Amniotic stem cell (primary cell): Measurements from ENCODE around the gene TMSB10.
"Not testable (repeated sequence)": the region's sequence is repeated elsewhere in the genome, so short reads cannot be mapped to it uniquely, and the experiment has no call there.

ENCODE experiments used
- DNase-seq: peaks from one replicate; lab custom pipeline; 2025; lab: John Stamatoyannopoulos, UW

The TMSB10 gene

DNA sequence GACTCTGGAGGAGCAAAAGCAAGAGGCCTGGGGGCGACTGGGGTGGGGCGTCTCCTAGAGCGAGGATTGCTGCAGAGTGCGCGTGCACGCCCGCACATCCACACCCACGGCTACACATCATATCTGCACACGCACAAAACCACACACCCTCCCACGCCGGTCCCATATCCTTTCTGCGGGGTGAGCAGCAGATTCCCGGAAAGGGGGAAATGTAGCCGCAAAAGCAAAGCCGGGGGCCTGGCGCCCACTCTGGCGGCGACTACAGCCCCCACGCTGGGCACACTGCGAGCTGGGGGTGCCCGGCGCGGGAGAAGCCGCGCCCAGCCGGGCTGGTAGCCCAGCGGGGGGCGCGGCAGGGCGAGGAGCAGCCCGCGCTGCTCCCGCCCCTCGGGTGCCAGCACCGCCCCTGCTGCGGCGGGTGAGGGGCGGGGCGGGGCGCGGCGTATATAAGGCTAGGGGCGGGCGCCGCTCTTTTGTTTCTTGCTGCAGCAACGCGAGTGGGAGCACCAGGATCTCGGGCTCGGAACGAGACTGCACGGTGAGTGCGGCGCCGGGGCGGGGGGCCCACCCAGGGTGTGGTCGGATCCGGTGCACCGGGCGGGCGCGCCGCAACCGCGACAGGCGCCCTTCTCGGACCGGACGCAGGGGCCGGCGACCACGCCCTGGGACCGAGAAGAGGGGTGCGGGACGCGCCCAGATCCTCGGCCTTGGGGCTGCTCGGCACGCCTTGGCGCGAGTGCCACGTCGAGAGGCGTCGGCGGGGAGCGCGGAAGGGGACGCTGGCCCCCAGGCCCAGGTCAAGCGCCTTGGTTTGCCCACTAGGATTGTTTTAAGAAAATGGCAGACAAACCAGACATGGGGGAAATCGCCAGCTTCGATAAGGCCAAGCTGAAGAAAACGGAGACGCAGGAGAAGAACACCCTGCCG, at the start of gene TMSB10:
Gene TMSB10 (plus strand): TSS at position 476 of the 927 bp plus-strand sequence.
- peak; percentile 67 for DNase-seq

DNA sequence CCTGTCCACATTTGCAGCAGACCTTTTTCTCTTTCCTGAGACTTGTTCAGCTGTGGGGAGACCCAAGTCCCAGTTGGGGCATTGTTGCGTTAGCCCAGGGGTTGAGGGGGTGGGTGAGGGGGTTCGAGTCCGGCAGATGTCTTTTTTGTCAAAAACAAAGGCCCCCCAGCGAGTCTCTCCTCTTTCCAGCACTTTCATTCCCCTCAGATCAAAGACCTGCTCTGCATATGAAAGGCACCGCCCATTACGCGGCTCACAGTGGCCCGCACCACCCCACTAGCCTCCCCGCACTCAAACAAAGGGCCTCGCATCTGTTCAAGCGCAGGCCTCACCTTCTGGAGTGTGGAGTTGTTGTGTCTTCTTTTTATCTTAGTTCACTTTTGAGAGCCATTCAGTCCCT, 49.7 kb upstream of the TMSB10 start:
- no peak for DNase-seq

DNA sequence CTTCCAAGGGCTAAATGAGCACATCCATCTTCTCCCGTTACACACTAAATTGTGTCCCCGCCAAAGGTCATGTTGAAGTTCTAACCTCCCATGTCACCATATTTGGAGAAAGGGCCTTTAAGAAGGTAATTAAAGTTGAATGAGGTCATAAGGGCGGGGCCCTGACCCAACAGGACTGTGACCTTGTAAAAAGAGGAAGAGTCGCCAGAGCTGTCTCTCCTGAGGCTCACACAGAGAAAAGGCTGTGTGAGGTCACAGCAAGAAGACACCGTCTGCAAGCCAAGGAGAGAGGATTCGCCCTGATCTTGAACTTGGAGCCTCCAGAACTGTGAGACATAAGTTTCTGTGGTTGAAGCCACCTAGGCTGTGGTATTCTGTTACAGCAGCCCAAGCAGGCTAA, 48.7 kb upstream of the TMSB10 start:
- no peak for DNase-seq

DNA sequence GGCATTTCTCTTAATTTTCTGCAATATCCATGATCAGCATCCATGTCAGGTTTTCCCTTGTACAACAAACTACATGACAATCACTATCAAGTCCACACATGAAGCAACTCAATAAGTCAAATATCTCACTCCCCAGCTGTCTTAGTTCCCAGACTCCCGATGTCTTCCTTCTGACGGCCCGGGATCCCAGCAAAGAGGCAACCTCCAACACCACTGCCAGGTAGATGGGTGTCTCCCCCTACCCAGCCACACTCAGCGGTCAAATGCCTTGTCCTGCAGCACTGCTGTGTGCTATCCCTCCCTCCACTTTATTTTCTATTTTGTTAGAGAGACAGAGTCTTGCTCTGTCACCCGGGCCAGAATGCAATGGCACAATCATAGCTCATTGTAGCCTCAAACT, 47.9 kb upstream of the TMSB10 start:
- no peak for DNase-seq

DNA sequence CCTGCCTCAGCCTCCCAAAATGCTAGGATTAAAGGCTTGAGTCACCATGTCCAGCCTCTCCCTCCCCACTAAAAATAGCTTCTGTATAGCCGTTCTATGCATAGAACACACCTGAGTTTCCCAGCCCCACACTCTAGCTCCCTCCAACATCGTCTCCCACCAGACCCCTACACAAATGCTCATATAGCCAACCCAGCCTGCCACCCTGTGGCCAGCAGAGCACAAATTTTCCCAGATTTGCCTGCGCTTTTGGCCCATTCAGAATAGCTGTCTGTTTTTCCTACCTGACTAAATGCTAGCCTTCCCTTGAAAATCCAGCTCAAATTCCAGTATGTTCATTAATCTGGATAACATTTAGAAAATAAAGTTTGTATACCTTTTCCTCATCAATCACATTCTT, 47.3 kb upstream of the TMSB10 start:
- no peak for DNase-seq

DNA sequence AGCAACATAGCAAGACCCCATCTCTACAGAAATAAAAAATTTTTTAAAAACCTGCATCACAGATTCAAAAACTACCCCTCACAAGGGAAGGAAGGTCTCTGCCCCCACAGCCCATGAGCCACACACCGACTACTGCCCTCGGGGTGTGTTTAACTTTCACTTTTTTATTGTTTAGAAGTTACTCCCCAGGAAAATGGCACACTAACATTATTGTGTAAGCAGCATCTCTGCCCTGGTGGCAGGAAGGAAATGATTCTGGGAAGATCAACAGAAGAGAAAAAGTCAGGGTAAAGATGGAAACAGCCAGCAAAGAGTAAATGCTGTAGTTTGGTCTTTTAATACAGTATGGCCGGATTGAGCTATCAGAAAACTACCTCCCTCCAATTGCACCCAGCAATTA, 46.5 kb upstream of the TMSB10 start:
- no peak for DNase-seq

DNA sequence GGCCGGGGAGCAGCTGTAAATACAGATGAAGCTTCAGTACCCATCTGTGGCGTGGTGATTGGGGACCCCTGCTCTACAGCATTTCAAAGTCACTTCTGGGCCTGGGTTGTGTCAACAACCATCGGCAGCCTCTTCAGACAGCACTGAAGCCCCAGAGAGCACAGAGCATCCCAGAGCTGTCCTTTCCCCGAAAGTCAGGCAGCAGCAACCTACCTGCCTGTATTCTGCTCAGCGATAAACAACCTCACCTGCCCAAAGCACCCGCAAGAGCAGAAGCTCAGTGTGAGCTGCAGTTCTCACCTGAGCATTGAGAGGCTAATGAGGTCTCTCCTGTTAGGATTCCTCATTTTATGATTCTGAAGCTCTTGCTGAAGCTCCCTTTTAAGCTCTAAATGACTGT, 43.9 kb upstream of the TMSB10 start:
- no peak for DNase-seq

DNA sequence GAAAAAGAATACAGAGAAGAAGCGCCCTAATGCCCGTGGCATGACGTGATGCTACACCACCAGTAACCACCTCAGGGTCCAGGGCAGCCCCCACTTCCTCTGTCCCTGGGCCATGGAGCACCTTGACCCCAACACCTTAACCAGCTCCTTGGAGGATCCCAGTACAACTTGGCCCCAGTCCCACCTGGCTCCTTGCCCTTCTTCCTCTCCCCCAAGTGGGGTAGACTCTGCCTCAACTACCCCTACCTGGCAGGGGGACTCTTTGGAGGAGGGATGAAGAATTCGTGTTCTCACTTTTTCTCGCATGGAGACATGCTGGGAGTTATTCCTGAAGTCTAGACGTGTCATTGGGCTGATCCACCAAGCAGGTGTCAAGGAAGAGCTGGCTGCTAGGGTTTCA, 43.5 kb upstream of the TMSB10 start:
- DNase-seq: no peak

DNA sequence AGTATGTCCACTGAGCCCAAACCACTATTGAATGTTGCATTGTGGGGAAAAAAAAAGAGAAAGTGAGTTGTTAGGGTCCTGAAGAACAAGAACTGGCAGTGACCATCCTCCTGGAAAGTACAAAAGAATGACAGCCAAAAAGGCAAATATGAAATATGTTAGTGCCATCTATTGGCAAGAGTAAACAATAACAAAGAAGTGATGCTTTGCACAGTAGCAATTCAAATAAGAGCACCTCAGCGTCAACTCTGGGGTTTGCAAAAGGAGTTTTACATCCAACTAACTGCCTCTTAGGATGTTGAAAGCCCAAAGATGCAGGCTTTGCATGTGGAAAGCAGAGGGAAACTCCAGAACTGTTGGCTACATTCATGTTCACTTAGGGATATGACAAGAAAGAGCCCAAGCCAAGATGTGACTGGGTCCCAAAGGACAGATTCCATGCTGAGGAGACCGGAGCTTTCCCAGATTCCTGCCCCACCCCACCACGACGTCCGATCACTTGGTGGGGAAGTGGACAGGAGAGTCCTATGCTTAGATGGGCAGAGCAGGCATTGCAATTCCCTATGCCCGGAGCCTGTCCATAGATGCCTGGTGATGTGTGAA, 40.2 kb upstream of the TMSB10 start:
- no peak for DNase-seq

DNA sequence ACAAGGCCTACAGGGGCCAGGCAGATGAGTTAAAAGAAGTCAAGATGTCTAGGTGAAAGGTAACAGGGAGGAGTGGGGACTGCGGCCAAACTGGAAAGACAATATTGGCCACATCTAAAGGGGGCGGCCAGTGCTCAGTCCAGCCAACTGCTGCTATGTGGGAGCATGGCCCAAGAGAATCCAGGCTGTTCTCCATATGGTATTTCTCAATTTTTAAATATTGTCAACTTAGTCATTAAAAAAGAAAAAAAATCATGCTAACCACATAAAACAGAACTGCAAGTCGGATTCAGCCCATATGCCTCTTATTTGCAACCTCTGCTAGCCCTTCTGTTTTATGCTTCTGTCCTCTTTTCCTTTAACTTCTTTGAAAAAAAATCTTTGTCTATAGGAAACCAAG, 39.3 kb upstream of the TMSB10 start:
- DNase-seq: no peak

DNA sequence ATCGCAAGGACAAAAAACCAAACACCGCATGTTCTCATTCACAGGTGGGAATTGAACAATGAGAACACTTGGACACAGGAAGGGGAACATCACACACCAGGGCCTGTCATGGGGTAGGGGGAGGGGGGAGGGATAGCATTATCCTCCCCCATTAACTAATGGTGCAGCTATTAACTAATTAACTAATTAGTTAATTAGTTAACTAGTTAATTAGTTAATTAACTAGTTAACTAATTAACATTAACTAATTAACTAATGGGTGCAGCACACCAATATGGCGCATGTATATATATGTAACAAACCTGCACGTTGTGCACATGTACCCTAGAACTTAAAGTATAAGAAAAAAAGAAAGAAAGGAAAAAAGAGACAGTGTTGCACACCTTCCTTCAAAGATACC, 37.1 kb upstream of the TMSB10 start:
- not testable (repeated sequence) for DNase-seq

DNA sequence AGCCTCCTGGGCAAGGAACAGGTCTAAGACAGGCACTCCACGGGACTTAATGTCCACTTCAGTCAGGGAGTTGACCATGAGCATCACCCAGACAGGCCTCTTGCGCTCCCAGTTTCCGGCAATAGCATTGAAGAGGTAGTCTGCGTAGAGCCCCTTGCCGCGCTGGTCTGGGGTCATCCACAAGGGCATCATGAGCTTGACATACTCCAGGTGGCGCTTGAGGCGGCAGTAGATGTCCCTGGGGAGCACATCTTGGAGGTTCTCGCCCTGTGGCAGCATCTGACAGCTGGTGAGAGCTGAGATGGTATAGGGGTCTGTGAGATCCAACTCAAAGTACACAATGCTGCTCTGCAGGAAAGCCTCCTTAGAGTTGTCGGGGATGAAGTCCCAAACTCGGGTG, 35.1 kb upstream of the TMSB10 start:
- no peak for DNase-seq

DNA sequence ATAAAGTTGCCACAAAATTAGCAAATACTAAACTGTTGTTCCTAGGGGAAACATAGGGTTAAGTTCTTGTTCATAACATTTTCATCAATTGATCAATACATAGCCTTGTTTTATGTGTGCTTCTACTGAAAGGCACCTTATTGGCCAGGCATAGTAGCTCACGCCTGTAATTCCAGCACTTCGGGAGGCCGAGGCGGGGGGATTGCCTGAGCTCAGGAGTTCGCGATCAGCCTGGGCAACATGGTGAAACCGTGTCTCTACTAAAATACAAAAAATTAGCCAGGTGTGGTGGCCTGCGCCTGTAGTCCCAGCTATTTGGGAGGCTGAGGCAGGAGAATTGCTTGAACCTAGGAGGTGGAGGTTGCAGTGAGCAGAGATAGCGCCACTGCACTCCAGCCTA, 32.8 kb upstream of the TMSB10 start:
- not testable (repeated sequence) for DNase-seq

DNA sequence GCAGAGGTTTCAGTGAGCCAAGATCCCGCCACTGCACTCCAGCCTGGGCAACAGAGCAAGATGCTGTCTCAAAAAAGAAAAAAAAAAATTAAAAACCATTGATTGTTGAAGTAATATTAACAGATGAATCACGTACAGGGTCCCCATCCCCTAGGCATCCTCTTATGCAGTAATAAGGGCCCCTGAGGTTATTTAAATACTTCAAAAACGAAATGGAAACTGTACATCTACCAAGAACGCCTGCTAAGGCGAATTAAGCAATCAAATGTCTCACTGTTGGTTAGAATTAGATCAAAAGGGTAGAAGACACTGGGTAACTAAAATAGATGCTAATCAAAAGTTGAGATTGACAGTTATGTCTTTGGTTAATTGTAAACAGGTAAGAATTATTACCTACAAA, 32.1 kb upstream of the TMSB10 start:
- no peak for DNase-seq

DNA sequence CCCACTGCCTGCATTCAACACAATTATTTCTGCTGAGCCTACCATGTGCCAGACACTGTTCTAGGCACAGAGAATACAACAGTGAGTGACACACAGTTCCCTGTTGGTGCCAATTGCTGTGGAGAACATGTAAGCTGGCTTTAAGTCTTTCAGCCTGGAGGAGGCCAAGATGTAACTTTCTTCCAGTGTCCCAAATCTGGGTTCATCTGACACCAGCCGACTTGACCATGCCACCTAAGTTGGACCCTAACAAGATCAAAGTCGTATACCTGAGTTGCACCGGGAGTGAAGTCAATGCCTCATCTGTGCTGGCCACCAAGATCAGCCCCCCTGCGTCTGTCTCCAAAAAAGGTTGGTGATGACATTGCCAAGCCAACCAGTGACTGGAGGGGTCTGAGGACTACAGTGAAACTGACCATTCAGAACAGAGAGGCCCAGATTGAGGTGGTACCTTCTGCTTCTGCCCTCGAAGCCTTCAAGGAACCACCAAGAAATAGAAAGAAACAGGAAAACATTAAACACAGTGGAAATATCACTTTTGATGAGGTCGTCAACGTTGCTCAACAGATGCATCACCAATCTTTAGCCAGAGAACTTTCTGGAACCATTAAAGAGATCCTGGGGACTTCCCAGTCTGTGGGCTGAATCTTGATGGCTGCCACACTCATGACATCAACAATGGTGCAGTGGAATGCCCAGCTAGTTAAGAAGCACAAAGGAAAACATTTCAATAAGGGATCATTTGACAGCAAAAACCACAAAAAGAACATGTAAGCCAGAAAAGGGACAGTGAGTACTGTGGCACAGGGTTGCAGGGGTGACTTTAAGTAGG, 30.9 kb upstream of the TMSB10 start:
- DNase-seq: no peak

DNA sequence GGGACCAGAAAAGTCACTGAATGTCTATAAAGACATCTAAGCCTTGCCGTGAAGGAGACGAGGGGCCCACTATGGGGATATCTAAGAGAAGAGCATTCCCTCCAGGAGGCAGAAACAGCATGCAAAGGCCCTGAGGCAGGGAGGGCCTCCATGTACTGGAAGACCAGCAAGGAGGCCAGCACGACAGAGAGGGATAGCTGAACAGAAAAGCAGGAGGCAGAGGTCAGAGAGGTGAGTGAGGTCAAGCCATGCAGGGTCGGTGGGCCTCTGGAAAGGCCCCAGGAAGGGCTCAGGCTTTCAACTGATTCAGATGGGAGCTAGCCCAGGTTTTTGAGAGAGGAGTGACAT, 30.3 kb upstream of the TMSB10 start:
- no peak for DNase-seq

DNA sequence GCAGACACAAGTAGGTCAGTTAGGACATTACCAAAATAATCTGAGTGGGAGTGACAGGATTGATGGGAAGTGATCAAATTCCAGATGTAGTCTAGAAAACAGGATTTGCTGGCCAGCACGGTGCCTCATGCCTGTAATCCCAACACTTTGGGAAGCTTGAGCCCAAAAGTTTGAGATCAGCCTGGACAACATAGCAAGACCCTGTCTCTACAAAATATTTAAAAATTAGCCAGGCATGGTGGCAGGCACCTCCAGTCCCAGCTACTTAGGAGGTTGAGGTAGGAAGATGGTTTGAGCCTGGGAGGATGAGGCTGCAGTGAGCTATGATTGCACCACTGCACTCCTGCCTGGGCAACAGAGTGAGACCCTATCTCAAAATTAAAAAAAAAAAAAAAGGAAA, 29.8 kb upstream of the TMSB10 start:
- DNase-seq: not testable (repeated sequence)

DNA sequence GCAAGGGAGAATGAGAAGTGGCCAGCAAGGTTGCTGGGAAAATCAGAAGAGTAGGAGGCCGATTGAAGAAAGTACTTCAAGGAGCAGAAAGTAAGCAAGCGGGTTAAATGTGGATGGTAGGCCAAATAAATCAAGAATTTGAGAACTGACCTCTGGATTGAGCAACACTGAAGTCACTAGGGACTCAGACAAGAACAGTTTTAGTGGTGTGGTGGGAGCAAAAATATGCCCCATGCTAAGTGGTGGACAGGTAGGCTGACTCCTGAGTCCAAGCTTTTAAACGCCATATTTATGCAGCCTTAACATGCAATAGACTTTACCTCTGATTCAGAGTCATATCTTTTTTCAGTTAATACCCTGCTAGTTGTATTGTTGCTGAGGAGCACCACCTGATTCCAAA, 29.1 kb upstream of the TMSB10 start:
- DNase-seq: no peak

DNA sequence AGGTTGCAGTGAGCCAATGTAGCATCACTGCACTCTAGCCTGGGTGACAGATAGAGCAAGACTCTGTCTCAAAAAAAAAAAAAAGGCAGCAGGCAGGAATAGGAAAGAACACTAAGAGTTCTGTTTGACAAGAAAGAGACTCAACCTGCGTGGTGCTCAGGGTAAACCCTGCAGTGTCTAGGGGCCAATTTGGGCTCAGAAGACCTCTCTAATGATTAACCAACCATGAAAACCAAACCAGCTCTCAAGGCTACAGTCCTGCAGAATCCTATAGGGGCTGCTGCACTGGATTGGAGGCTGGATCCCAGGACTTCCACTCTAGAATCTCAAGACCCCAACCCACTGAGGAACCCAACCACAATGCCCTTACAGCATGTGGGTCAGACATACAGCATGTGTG, 27.0 kb upstream of the TMSB10 start:
- no peak for DNase-seq

DNA sequence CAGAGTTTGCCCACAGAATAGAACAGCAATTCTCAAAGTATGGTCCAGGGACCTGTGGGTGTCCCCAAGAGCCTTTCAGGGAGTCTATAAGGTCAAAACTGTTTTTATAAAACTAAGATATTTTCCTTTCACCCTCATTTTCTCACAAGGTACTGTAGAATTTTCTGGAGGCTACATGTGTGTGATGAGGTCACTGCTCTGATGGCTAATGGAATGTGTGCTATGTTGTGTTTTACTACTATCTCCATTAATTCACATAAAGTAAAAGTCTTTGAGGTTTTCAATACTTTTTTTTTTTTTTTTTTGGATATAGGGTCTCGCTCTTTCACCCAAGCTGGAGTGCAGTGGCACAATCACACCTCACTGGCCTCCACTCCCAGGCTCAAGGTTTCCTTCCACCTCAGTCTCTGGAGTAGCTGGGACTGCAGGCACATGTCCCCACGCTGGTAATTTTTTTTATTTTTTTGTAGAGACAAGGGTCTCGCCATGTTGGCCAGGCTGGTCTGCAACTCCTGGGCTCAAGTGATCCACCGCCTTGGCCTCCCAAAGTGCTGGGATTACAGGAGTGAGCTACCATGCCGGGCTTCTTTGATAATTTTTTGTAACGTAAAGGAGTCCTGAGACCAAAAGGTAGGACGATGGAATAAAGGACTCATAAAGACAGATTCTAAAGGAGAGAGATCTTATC, 26.4 kb upstream of the TMSB10 start:
- DNase-seq: no peak

DNA sequence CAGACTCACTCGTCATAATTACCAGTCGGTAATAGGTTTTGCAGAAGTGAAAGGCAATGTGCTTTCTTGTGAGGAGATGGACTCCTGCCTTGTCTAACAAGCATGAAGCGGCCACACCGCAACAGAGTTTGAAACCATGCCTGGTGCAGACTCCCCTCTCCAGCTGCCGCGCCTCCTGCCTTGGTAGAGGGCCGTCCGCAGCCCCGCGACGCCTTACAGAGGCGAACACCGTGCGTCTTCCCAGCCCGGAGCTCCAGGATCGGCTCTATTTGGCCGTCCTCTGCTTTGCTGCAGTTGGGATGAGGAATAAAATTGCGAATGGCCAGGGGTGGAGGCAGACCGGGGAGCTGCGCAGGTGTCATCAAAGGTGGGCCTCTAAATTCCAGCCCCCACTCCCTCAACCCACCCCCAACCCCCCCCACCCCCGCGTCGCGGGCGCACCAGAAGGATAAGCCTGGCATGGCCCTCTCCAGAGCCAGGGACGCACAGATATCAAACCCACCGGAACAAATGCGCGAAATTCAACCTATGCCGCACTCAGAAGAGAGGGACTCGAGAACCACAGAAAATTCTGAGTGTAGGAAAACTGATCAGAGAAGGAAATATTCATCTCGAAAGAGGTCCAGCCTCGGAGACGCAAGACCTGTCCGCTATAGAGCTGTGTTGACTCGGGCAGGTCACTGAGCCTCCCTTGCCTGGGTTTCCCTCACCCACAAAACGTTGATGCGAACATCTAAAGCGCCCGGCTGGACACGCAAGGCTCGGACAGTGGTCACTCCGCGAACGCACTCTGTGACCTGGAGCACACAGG, 25.7 kb upstream of the TMSB10 start:
- no peak for DNase-seq

DNA sequence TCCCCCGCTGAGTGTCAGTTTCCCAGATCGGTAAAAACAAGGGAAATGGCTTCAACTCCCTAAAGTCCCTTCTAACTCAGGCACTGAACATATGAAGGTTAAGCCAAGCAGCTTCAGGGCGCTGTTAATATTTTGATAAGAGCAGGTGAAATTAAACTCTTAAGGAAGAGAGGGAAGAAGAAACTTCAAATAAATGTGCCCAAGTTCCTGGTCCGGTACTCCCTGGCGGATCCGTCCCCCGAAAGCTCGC, 25.1 kb upstream of the TMSB10 start:
- no peak for DNase-seq
